ENCODE data around the gene TMEM245.

DNA sequence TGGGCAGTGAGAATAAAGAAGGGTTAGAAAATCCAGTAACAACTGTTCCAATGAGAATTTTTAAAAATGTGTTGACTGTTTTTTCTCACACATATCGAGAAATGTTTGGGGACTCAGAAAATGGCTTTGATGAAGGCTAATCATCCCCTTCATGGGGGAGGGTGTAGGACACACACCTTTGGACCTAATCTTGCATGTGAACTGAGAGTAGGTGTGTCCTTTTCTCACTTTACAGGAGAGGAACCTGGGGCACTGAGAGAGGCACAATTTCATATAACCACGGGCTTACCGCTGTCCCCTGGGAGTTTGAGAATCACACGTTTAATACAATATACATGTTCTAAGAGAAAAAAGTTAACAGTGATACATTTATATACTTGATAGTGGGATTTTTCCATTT, 30.0 kb upstream of the TMEM245 start:
- TF ChIP-seq EZH2 (IDR thresholded peaks at IDR 0.05; ENCODE audit: insufficient read depth, poor library complexity, severe bottlenecking) (no peak), EZH2phosphoT487 (IDR thresholded peaks at IDR 0.05; ENCODE audit: insufficient read depth, low read depth) (no peak)

All from GM23248 (cell line).